ENCODE data around the gene IFITM2. TPM values are rescaled to one million over a fixed set of nuclear protein-coding genes. Genes with fewer than 3 reads are reported as not detected.

The IFITM2 gene
- total and polyA plus RNA-seq, 2 of the 4 experiments (the other 2 are of a cell fraction), result 31.2 to 564 TPM

- TF ChIP-seq CTCF (conservative IDR thresholded peaks at IDR 0.05; ENCODE audit: low read depth, low read length), result no peak
Observed at GRCh38 chr11:290621-291231, 16.9 kb upstream of the IFITM2 start (continued).

Data from IMR-90 (cell line).